GM20000 (cell line): ENCODE results near the gene TUFT1.

ENCODE experiments used
- DNase-seq: peaks from one replicate; pipeline ENCODE4 v3.0.0; 2012; ENCODE audit warnings: low spot score
- TF ChIP-seq, protein P1 (sequence below): IDR thresholded peaks from 2 replicates; pipeline ENCODE4 v1.5.1; 2012; ENCODE audit warnings: mild to moderate bottlenecking, control low read depth; ENCODE audit errors: extremely low read depth, missing control alignments

Gene TUFT1

DNA sequence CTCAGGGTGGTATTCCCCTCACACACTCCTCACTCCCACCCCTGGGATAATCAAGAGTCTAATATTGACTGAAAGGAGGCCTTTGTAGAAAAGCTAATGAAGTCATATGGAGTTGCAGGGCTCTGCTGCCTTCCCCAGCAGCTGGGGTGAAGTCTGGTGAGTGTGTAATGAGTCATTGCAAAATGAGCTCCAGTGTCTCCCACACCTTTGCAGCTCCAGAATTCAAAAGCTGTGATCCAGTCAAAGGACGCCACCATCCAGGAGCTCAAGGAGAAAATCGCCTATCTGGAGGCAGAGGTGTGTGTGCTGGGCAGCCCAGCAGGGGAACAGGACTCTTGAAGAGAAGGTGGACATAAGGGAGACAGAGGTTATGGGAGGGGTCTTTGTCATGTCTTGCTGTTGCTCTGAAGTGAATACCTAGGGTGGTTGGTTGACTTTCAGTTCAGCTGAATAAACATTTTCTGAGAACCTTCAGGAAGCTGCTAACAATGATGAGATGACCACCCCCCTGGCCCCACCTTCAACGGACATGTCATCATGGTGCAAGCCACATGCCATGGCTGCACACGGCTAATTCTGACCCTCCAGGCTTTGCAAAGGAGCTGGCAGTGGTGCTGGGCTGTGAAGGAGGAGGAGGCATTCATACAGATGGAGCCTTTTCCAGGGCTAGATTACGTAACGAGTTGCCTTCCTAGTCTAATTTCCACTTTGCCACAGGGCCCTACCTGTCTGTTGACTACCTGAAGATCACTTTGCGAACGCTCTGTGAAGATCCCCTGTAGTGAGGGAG lies 39.5 kb downstream of the TUFT1 start:
- TF ChIP-seq, protein P1, sequence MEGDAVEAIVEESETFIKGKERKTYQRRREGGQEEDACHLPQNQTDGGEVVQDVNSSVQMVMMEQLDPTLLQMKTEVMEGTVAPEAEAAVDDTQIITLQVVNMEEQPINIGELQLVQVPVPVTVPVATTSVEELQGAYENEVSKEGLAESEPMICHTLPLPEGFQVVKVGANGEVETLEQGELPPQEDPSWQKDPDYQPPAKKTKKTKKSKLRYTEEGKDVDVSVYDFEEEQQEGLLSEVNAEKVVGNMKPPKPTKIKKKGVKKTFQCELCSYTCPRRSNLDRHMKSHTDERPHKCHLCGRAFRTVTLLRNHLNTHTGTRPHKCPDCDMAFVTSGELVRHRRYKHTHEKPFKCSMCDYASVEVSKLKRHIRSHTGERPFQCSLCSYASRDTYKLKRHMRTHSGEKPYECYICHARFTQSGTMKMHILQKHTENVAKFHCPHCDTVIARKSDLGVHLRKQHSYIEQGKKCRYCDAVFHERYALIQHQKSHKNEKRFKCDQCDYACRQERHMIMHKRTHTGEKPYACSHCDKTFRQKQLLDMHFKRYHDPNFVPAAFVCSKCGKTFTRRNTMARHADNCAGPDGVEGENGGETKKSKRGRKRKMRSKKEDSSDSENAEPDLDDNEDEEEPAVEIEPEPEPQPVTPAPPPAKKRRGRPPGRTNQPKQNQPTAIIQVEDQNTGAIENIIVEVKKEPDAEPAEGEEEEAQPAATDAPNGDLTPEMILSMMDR: no peak
- DNase-seq: no peak

DNA sequence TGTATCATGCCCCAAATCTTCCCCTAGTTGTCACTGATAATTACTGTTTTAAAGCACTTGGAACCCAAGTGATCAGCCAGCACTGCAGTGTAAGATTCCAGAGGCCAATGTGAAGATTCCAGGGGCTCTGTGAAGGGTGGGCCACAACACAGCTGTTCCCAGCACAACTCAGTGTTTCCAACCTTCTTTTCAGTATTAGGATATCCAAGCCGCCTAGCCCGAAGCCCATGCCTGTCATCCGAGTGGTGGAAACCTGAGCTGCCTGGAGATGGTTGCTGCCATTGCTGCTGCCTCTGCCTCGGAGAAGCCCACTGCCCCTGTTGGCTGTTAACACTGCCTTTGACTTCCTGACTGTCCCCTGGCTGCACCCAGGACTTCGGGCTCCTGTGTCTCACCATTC lies 41.3 kb downstream of the TUFT1 start:
- DNase-seq: no peak
- TF ChIP-seq, protein P1: no peak

DNA sequence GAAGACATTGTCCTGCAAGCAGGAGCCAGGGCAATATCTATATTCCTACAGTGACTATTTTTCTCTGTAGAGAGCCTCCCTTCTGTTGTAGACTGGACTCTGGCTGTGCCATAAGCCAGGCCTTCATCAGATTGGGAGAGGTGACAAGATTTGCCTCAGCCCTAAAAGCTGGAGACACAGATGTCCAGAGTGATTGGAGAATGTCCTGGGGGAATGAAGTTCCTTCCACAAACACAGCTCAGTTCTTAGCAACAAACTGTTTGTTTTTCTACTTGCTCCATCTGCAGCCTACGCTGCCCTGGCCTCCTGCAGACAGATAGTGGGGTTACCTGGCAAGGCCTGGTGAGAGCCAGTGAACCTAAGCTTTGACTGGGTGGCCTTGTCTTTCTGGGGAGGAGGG lies 41.8 kb downstream of the TUFT1 start:
- DNase-seq: no peak
- TF ChIP-seq, protein P1: no peak

DNA sequence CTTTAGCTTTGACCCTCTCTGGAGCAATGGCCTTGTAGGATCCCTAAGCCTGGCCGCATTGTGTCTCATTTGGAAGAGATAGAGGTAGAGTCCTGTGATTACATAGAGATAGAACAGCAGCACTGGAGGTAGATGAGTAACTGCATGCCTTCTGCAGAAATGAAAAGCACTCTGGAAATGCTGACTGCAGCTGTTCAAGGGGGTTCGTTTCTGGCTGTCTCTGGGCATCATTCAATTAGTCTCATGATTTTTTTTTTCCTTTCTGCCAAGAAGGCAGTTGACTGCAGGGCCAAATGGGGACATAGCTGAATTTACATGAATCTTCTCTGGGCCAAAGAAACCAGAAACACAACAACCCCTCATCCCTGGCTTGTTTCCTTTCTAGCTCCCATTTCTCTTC lies 43.7 kb downstream of the TUFT1 start:
- no peak for DNase-seq
- TF ChIP-seq, protein P1: no peak

DNA sequence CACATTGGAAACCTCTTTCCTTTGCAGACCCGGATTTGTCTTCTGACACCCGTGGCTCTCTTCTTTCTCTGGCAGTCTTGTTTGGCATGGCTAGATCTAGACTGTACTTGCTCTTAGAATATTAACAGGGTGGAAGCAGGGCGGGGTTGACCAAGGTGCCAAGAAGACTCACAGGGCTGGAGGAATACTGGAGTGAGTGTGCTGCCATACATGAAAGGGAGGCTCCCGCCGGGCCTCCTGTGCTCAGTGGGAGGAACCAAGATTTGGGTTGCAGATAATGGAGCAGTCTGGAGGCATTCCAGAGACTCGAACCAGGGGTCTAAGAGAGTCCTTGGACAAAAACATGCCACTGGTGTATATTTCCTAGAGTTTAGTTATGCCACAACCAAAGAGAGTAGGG lies 44.2 kb downstream of the TUFT1 start:
- no peak for DNase-seq
- TF ChIP-seq, protein P1: no peak

DNA sequence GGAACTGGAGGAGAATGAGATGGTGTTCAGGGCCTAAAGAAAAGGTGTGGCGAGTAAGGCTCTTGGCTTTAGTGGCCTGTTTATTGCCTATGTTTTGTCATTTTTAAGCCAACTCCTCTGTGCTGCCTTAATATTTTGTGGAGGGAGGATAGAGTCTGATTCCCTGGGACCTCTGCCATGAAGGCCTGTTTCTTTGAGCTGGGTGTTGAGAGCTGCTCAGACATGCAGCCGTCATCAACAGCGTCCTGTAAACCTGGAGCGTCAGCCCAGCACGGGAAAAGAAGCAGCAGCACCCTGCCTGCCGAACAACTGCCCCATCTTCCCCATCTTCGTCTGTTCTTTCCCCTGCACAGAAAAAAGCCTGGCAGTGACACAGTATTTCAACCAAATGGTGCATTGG lies 44.7 kb downstream of the TUFT1 start:
- TF ChIP-seq, protein P1: no peak
- no peak for DNase-seq

DNA sequence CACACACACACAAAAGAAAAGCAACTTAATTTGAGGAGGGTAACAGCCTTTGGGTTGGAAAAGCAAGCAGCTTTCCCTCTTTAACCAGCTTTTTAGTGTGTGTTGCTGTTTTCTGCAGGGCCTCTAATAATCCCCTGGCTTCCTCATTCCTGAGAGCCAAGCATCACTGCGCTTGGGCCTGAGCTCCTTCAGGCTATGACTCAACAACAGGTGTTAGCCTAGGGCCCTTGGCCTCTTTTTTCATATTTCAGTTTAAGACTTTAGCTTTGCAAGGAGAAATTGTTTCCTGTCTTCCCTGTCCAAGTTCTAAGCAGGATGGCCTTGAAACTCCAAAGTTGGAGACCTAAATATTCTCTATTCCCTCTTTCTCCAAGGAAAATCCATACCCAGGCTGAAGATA lies 45.5 kb downstream of the TUFT1 start:
- DNase-seq: no peak
- TF ChIP-seq, protein P1: no peak
